Measurements from ENCODE around the gene CDK18. TPM values are rescaled to one million over a fixed set of nuclear protein-coding genes. Genes with fewer than 3 reads are reported as not detected.
A peak's percentile ranks its signal among the peaks of the same experiment; 100 is the strongest.

CDK18 gene
- total RNA-seq, 1 experiment from 2014 or later, result 31.5 TPM

DNA sequence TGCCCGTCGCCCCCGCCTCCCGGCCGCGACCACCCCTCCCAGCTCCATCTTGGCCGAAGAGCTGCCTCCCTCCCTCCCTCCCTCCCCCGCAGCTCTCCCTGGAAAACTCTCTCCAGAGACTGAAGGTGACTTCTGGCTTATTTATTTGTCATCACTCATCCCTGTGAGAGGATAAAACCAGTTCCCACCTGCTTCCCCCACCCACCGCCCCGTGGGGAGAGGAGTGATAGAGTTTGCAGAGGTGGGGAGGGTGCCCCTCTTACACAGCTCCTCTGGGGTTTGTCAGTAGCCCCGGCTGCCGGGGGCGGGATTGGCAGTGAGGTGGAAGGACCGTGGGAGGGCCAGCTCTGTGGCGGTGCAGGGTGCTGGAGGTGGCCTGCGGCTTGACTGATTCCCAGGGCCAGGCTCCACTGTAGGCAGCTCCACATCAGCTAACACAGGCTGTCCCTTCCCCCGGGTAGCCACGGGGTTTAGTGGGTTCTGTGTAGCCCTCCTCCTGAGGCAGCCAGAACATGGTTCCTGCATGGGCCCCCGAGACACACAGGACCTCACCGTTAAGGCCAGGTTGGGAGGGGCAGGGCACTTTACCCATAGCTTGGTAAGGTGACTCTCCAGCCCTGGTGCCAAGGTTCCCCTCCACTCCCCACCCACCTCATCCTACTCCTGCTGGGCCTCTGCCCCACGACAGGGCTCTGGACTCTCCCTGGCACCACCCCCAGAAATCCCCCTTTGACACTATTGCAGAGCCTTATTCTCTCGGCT lies 65.1 kb downstream of the CDK18 start:
- no peak for DNase-seq (ENCODE audit: low spot score)

DNA sequence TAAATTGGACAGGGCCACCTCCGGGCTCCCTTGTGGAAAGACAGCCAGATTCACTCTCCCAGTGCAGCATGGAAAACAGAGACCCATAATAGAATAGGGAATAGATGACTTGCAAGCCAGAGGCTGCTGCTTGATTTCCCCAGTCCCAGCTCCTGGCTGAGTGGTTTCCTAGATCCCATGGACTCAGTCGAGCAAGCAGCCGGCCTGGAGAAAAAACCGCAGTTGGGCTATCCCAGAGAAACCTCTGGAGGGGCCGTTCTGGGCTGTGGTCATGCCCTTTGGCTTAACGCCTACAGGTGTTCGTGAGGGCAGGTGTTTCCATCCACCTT lies 65.7 kb downstream of the CDK18 start:
- no peak for DNase-seq (ENCODE audit: low spot score)

DNA sequence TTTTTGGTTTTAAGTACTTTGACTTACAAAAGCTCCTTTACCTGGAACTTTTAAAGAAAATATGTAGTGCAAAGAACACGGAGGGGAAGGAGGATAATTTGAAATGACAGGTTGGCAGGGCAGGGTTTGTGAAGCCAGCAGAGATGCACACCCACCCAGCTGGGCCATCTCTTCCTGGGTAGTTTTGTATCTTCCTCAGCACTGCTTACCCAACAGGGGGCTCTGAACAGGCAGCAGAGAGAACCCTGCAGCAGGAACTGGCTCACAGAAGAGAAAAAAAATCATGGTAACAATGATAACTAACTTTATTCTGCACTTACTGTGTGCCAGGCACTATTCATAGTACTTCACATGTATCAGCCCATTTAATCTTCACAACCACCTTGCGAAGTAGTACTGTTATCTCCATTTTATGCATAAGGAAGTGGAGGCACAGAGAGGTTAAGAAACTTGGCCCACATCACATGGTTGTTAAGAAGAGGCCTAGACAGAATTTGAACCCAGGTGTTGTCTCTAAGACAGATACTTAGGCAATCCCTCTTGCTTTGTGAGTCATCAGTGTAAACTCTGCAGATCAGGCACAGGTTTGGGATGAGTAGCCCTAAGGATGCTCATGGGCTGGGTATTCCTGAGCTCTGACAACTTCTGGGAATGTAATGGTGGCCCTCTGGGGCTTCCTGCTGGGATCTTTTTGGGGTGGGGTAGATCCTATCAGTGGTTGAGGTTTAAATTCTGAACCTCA lies 66.5 kb downstream of the CDK18 start:
- no peak for DNase-seq (ENCODE audit: low spot score)

DNA sequence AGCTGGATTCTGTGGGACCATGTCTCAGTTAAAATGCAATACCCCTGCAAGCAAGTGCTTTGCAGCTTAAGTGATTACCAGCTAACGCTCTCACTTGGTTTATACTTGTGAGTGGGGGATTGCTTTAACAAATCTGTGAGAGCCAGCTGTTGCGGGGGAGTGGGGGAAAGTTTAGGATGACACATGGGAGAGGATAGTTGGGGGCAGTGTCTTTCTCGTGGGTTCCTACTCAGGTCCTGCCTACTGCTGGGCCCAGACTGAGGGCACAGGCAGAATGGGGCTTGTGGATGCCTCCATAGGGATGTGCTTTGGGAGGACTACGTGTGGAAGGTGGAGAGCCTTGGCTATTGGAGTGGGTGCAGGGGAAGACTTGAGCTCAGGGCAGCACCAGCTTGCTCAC lies 67.3 kb downstream of the CDK18 start:
- no peak for DNase-seq (ENCODE audit: low spot score)

DNA sequence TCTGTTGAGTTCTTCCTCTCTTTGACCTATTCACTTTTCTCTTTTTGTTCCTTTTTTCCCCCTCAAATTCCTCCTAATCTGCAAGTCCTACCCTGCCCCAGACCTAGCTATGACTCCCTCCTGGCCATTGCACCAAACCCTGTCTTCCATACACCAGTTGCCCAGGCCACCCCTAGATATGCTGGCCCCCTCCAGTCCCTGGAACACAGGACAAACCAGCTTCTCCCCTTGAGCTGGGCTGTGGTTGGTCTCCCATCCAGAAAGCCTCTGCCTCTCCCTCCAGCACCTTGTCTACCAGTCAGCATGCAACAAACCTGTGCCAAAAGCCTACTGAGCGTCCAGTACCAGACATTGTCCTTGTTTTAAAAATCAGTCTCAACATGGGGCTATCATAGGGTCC lies 68.0 kb downstream of the CDK18 start:
- DNase-seq (ENCODE audit: low spot score), result no peak

DNA sequence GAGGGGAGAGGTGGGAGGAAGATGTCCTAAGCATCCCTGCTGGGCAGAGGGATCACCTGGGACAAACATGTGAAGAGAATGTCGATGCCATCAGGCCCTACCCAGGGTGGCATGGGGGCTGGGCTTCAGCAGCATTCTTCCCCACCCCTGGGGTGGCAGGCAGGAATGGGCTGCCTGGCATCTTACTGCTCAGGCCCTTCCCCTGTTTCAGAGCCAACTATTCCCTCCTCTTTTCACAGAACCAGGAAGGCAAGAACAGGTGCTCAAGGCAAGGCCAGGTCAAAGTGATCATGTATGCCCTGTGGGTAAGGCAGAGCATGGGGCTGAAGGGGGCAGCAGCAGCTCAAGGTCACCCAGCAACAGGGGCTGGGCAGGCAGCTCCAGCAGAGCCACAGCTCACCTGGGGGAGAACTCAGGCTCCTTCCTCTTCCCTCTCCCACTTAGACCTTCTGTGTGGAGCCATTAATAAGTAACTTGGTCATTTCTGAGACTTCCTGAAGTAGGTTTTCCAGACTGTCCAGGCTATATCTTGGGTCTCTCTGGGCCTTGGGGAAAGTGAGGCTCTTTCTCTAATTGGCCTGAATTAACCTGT lies 70.9 kb downstream of the CDK18 start:
- no peak for DNase-seq (ENCODE audit: low spot score)

DNA sequence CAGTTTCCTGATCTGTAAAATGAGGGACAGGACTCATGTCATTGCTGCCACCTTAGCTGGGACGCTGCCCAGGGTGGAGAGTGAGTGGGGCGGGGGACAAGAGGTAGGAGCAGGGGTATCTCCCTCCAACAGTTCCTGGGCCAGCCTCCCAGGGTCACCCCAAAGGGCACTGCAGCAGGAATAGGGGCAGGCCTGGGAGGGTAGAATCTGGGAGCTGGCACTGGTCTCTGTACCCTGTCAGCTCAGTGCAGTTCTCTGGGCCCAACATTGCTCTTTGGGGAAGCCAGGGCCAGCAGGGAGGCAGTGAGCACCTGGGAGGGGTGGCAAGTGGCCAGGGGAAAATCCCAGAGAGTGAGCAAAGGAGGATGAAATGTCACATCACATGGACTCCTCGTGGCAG lies 71.5 kb downstream of the CDK18 start:
- peak; percentile 46 for DNase-seq (ENCODE audit: low spot score)

DNA sequence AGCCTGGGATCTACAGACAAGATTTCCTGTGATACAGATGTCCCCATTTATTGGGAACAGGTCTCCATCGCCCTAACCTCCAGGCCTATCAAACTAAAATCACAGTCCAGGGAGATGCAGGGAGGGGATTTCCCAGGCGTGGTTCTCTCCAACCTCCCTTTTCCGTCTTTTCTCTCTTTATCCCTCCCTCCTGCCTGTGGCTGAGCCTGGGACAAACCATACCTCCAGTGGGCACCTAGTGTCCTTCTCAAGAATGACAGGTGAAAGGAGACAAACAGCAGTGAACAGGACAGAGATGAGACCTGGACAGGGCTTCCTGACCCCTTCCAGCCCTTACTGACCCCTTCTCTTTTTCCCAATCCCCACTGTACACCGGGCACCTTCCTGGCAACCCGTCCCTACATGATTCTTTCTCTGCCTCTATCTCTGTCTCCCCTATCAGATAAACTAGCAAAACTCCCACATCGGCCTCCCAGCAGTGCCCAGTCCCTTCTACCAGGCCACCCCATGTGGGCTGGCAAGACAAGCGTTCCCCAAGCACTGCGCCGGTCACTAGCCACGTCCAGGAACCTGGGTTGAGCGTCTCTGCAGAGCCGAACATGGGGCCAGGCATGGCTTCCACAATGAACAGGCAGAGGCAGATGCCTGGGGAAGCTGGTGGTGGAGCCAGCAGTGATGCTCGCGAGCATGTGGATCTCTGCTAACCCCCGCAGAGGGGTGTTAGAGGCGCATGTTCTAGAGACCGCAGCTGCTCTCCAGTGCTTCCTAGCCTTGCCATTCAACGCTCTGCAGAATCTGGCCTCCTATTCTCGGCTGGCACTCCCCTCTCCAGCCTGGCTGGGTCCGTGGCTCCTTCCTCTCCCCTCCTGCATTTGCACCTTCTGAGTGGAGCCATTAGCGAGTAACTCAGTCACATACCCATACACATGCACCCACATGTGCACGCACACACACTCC lies 72.6 kb downstream of the CDK18 start:
- peak; percentile 17 for DNase-seq (ENCODE audit: low spot score)

DNA sequence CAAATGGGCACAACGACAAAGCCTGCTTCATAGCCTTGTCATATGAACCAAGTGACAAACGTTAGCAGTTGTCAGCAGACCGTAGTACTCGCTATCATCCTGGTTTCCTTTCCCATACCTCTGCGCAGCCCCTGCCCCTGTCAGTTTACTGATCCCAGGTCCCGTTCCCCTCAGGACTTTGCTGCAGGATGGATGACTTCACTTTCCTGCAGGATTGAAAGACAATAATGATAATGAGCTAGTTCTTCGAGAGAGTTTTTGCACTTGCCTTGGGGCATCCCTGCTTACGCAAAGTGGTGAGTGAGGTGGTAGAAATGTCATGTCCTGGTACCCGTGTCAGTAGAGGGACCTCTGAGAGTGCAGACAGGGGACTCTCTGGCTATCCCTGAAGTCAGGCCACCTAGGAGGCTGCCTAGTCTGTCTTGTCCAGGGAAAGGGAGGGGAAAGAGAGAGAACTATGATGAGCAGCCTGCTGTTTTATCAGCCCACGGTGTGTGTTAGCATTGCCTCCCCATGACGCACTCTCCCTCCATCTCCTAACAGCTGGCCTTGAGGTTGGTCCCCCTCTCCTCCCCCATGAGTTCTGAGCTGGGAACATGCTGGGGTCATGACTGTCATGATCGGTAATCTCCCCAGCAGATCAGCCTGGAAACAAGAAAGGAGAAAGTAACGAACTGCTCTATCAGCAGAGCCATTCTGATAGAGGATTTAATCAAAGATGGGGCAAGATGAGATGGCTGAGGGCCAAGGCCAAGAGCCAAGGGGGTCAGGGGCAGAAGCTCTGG lies 73.6 kb downstream of the CDK18 start:
- DNase-seq (ENCODE audit: low spot score), result no peak

DNA sequence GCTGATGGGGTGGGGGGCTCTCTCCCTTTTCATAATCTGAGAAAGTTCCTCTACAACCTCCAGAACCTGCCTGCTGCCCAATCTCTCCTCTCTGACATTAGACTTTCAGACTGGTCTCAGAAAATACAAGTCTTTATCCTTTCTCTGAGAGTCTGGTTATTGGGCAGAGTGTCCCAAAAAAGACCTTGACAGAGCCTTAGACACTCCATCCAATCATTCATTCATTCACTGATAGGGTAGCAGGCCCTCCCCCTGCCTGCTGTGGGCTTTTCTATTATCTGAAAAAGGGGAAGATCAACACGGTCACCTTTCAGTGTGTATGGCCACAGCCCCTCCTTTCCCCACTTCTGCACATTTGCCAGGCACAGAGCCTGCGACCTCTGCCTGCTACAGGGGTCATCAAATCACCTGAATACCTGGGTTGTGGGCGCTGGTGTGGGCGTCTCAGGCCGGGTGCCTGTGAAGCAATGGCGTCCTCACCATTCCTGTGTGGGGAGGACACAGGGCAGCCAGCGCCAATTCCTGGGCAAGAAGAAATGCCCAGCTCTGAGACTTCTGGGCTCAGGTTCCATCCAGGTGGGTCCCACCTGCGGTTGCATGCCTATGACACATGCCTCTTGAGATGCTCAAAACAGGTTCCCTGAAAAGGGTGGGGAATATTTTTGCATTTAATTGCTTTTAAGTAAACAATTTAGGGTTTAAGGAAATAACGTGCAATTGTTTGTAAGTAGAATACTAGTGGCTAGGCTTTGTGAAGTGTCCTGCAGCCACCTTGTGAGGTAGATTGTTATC lies 74.5 kb downstream of the CDK18 start:
- no peak for DNase-seq (ENCODE audit: low spot score)

DNA sequence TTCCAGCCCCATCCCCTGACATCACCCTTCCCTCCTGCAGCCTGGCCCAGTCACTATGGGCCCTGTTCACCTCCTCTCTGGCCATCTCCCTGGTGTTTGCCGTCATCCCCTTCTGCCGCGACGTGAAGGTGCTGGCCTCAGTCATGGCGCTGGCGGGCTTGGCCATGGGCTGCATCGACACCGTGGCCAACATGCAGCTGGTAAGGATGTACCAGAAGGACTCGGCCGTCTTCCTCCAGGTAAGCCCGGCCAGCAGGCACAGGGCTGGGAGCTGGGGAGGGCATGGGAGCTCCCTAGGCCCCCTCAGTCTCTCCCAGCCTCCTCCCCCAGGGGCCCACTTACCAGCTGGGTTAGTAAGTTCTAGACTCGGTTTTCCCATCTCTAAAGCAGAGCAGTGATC lies 75.2 kb downstream of the CDK18 start:
- DNase-seq (ENCODE audit: low spot score), result no peak

DNA sequence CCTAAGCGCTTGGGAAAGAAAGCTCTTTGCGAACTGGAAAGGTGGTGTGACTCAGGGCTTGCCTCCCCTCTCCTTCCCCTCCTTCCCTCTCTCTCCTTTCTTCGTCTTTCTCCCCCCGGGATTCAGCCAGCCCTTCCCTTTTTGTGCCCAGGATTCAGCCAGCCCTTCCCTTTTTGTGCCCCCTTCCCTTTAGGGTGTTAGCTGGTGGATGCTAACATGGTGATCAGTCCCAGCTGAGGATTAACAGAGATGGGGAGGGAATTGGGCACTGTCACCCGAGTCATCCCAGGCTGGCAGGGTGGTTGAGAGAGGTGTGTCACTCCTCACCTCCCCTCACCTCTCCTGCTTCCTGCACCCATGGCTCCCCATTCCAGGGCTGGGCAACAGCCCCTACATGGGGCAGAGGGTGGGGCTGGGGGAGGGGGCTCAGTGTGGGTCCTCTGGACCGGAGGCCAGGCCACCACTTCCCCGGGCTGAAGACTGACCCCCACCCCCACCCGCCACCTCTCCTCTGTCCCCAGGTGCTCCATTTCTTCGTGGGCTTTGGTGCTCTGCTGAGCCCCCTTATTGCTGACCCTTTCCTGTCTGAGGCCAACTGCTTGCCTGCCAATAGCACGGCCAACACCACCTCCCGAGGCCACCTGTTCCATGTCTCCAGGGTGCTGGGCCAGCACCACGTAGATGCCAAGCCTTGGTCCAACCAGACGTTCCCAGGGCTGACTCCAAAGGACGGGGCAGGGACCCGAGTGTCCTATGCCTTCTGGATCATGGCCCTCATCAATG lies 75.9 kb downstream of the CDK18 start:
- DNase-seq (ENCODE audit: low spot score), result no peak

DNA sequence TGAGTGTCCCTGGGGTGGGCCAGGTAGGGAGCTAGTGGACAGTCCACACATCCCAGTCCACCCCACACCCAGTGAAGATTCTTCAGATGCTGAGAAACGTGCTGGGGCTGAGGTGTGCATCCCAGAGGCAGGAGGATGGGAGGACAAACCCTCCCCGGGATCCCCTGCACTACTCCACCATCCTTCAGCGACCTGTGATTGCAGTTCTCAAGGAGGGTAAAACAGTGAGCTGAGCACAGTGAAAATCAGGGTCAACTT lies 76.4 kb downstream of the CDK18 start:
- DNase-seq (ENCODE audit: low spot score), result no peak

DNA sequence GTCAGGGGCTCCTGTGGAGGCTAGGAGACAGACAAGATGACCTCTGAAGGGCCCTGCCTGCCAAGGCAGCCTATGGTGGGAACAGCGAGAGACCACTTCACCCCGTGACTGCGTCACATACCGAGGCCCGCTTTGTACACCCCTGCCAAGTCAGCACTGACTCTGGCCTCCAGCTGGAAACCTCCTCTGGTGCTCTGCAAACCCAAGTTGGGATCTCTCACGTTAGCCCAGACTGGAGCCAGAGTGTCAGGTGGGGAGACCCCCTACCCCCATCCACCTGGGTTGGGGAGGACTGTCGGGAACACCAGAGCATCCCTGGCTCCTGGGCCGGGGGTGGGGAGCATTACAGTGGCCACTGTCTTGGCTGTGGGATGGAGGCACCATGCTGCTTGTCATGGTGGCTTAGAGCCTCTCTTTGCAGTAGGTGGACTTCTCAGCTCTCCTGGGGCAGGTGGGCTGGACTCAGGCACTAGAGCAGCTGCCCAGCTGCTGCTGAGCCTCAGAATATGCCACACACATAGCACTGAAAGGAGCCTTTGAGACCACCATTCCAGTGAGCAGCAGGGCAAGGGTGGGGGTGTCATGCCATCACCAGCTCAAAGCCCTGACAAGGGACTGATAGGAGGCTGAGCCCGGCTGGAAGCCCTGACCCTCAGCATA lies 77.0 kb downstream of the CDK18 start:
- no peak for DNase-seq (ENCODE audit: low spot score)

DNA sequence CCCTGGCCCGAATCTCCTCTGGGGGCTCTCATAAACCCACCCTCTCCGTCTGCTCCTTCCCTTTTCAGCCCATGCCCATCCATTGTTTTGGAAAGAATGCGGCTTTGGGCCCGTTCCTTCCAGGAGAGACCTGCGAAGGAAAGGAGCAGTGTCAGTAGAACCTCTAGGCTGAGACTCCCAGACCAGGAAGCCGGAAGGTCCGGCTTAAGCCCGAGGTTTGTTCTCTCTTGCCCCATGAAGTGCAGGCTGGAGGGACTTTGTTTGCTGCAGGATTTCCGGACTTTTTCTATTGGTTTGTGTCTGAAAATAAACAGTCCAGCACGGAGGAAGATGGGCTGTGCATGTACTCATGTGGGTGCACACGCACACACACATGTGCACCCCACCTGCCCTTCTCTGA lies 77.6 kb downstream of the CDK18 start:
- DNase-seq (ENCODE audit: low spot score), result no peak

All from A172 (cell line).